IMR-90 (cell line): Measurements from ENCODE around the gene KBTBD8. TPM values are rescaled to one million over a fixed set of nuclear protein-coding genes. Genes with fewer than 3 reads are reported as not detected.

Experiments used
- ATAC-seq: fragments of 200-7000 bp; cut with Tn5 transposase; 2 replicates; pipeline ENCODE4 v1.9.1; 2020; ENCODE audit warnings: low read depth, mild to moderate bottlenecking, moderate library complexity
- BruUV-seq: library from RNA; stranded (reverse); fragments of 400-500 nt; replicated peaks from 2 replicates; lab custom pipeline; 2021; lab: Mats Ljungman, UMichigan
- CTCF ChIA-PET: fragments of 300-600 bp; formaldehyde crosslinking; extraction: SDS; loops from one replicate; lab custom pipeline; 2021; ENCODE audit warnings: antibody characterized with exemption; lab: Yijun Ruan, JAX
- POLR2A ChIA-PET: fragments of 300-600 bp; sonication (Branson Sonifier 250); formaldehyde crosslinking; loops from one replicate; lab custom pipeline; 2022; ENCODE audit warnings: antibody characterized with exemption; ENCODE audit not compliant: unreplicated experiment; lab: Charles Lee
- DNase-seq: peaks from one replicate; pipeline ENCODE4 v3.0.0; 2013
- H2AFZ ChIP-seq: replicated peaks from 2 replicates; pipeline ENCODE3; 2013; ENCODE audit warnings: low read length, mild to moderate bottlenecking; ENCODE audit not compliant: poor library complexity
- H2AK5ac ChIP-seq: 2 replicates; pipeline ENCODE4 v1.6.1; 2013; ENCODE audit warnings: low read depth, low read length, inconsistent platforms
- H2AK9ac ChIP-seq: replicated peaks from 2 replicates; pipeline ENCODE3; 2013; ENCODE audit warnings: mild to moderate bottlenecking, low read depth, low read length, moderate library complexity; ENCODE audit not compliant: poor library complexity
- H2BK120ac ChIP-seq: 2 replicates; pipeline ENCODE4 v1.6.1; 2013; ENCODE audit warnings: low read depth, low read length, inconsistent platforms
- H2BK15ac ChIP-seq: 3 replicates; pipeline ENCODE4 v1.6.1; 2013; ENCODE audit warnings: low read depth, low read length, inconsistent platforms
- H2BK20ac ChIP-seq: 2 replicates; pipeline ENCODE4 v1.6.1; 2013; ENCODE audit warnings: low read depth, mild to moderate bottlenecking, inconsistent platforms, low read length, moderate library complexity
- H2BK5ac ChIP-seq: 2 replicates; pipeline ENCODE4 v1.6.1; 2013; ENCODE audit warnings: mild to moderate bottlenecking, low read depth, low read length, inconsistent platforms; ENCODE audit not compliant: poor library complexity, severe bottlenecking
- H3K14ac ChIP-seq: replicated peaks from 2 replicates; pipeline ENCODE4 v1.6.1; 2013; ENCODE audit warnings: low read depth, low read length, inconsistent platforms
- H3K18ac ChIP-seq: 2 replicates; pipeline ENCODE4 v1.6.1; 2013; ENCODE audit warnings: low read depth, low read length, control low read depth
- H3K23ac ChIP-seq: 2 replicates; pipeline ENCODE4 v1.6.1; 2013; ENCODE audit warnings: low read depth, low read length, inconsistent platforms
- H3K27ac ChIP-seq: 2 replicates; pipeline ENCODE4 v1.5.1; 2013; ENCODE audit warnings: mild to moderate bottlenecking, control low read depth, low read length; ENCODE audit not compliant: insufficient read depth
- H3K27me3 ChIP-seq: 2 replicates; pipeline ENCODE4 v1.6.1; 2013; ENCODE audit warnings: low read length; ENCODE audit not compliant: control insufficient read depth, insufficient read depth
- H3K36me3 ChIP-seq: 2 replicates; pipeline ENCODE4 v1.6.1; 2013; ENCODE audit warnings: low read length, mixed read lengths; ENCODE audit not compliant: control insufficient read depth, insufficient read depth
- H3K4ac ChIP-seq: 2 replicates; pipeline ENCODE4 v1.6.1; 2013; ENCODE audit warnings: low read depth, low read length, inconsistent platforms
- H3K4me1 ChIP-seq: 2 replicates; pipeline ENCODE4 v1.6.1; 2013; ENCODE audit warnings: low read length, mixed read lengths; ENCODE audit not compliant: control insufficient read depth, insufficient read depth
- H3K4me2 ChIP-seq: 2 replicates; pipeline ENCODE4 v1.6.1; 2013; ENCODE audit warnings: low read depth, mild to moderate bottlenecking, control low read depth, low read length, moderate library complexity
- H3K4me3 ChIP-seq: 2 replicates; pipeline ENCODE4 v1.5.1; 2013; ENCODE audit warnings: low read depth, mild to moderate bottlenecking, control low read depth, low read length, moderate library complexity; ENCODE audit not compliant: insufficient read depth
- H3K56ac ChIP-seq: 2 replicates; pipeline ENCODE4 v1.6.1; 2013; ENCODE audit warnings: low read length, inconsistent platforms; ENCODE audit not compliant: insufficient read depth; ENCODE audit errors: extremely low read depth
- H3K79me1 ChIP-seq, 2 experiments: 2 replicates each; pipeline ENCODE4 v1.6.1; 2013; ENCODE audit warnings: low read length in 2 of 2, inconsistent platforms in 1 of 2, low read depth in 1 of 2
- H3K9ac ChIP-seq: 2 replicates; pipeline ENCODE4 v1.6.1; 2013; ENCODE audit warnings: low read depth, low read length, control low read depth
- H3K9me1 ChIP-seq: 2 replicates; pipeline ENCODE4 v1.6.1; 2013; ENCODE audit warnings: low read length, inconsistent platforms; ENCODE audit not compliant: insufficient read depth
- H3K9me3 ChIP-seq: 2 replicates; pipeline ENCODE4 v1.6.1; 2013; ENCODE audit warnings: low read length; ENCODE audit not compliant: control insufficient read depth, insufficient read depth
- H4K20me1 ChIP-seq: 2 replicates; pipeline ENCODE4 v1.6.1; 2013; ENCODE audit warnings: low read length, inconsistent platforms; ENCODE audit not compliant: insufficient read depth
- H4K5ac ChIP-seq: 2 replicates; pipeline ENCODE4 v1.6.1; 2013; ENCODE audit warnings: mild to moderate bottlenecking, low read depth, low read length, control low read depth
- H4K8ac ChIP-seq, 2 experiments: 2 replicates each; pipeline ENCODE4 v1.6.1; 2013; ENCODE audit warnings: low read depth in 2 of 2, low read length in 2 of 2, control low read depth in 1 of 2, inconsistent platforms in 1 of 2
- H4K91ac ChIP-seq: 2 replicates; pipeline ENCODE4 v1.6.1; 2013; ENCODE audit warnings: low read depth, low read length, inconsistent platforms; ENCODE audit not compliant: insufficient read depth
- BHLHE40 ChIP-seq: fragments of 150-350 bp; IDR thresholded peaks from 2 replicates; pipeline ENCODE4 v1.6.1; 2016; ENCODE audit warnings: mild to moderate bottlenecking, low read depth, low read length
- CEBPB ChIP-seq: IDR thresholded peaks from 2 replicates; pipeline ENCODE4 v1.6.1; 2012; ENCODE audit warnings: low read depth, low read length, improper control_type of control experiment
- FOS ChIP-seq: fragments of 150-350 bp; IDR thresholded peaks from 2 replicates; pipeline ENCODE4 v1.6.1; 2016; ENCODE audit warnings: low read depth, low read length
- MAFK ChIP-seq: IDR thresholded peaks from 2 replicates; pipeline ENCODE4 v1.6.1; 2012; ENCODE audit warnings: low read depth, low read length, improper control_type of control experiment
- MAZ ChIP-seq: IDR thresholded peaks from 2 replicates; pipeline ENCODE4 v1.6.1; 2012; ENCODE audit warnings: low read depth, mild to moderate bottlenecking, low read length, improper control_type of control experiment, moderate library complexity, borderline replicate concordance
- MXI1 ChIP-seq: IDR thresholded peaks from 2 replicates; pipeline ENCODE4 v1.6.1; 2012; ENCODE audit warnings: low read depth, mild to moderate bottlenecking, low read length, moderate library complexity, borderline replicate concordance
- NFE2L2 ChIP-seq: fragments of 150-350 bp; IDR thresholded peaks from 2 replicates; pipeline ENCODE4 v1.6.1; 2016; ENCODE audit warnings: low read depth, mild to moderate bottlenecking, low read length
- POLR2A ChIP-seq: IDR thresholded peaks from 2 replicates; pipeline ENCODE4 v1.6.1; 2012; ENCODE audit warnings: mild to moderate bottlenecking, low read depth, low read length
- RAD21 ChIP-seq: IDR thresholded peaks from 2 replicates; pipeline ENCODE4 v1.6.1; 2012; ENCODE audit warnings: low read length, improper control_type of control experiment
- RCOR1 ChIP-seq: IDR thresholded peaks from 2 replicates; pipeline ENCODE4 v1.6.1; 2012; ENCODE audit warnings: mild to moderate bottlenecking, low read length, improper control_type of control experiment; ENCODE audit not compliant: insufficient replicate concordance
- SMC3 ChIP-seq: fragments of 150-350 bp; IDR thresholded peaks from 2 replicates; pipeline ENCODE4 v1.6.1; 2016; ENCODE audit warnings: low read depth, mild to moderate bottlenecking, antibody characterized with exemption, low read length, moderate library complexity
- WGBS, 2 experiments: methylation state at CpG; one replicate each; pipeline versions ENCODE4 v1.1.5 to v1.1.7; 2013; ENCODE audit warnings: missing lambda C conversion rate in 2 of 2; ENCODE audit not compliant: insufficient read length in 1 of 2; ENCODE audit errors: extremely low coverage in 2 of 2; 5-methylcytosine and 5-hydroxymethylcytosine counted together
- dilution Hi-C: fragments of 300-500 bp; cut with HindIII; formaldehyde crosslinking; loops from one replicate; pipeline ENCODE4 v1.14.3; 2018; ENCODE audit warnings: low sequenced_read_pairs; ENCODE audit not compliant: unreplicated experiment
- in situ Hi-C: fragments of 300-500 bp; cut with MboI; formaldehyde crosslinking; loops from 3 replicates; pipeline ENCODE4 v1.14.3; 2019; ENCODE audit warnings: low sequenced_read_pairs, inconsistent platforms, mixed read lengths
- intact Hi-C: fragments of 100-400 bp; cut with micrococcal nuclease; formaldehyde crosslinking; loops from 2 replicates; pipeline ENCODE4 v1.10.0; 2022
- polyA plus RNA-seq, 3 experiments: library from polyadenylated mRNA; depleted of rRNA; stranded (reverse); fragments of >200 nt; gene quantifications; 2 replicates each; pipeline ENCODE4 v1.2.3, GENCODE V29; 2012; ENCODE audit warnings: low replicate concordance in 1 of 3
- total RNA-seq: library from RNA; depleted of rRNA; stranded (reverse); fragments of >200 nt; gene quantifications from 2 replicates; pipeline ENCODE4 v1.2.3, GENCODE V29; 2012
- TF ChIP-seq, protein P1 (sequence below): fragments of 150-350 bp; IDR thresholded peaks from 2 replicates; pipeline ENCODE4 v1.6.1; 2016; ENCODE audit warnings: low read depth, mild to moderate bottlenecking, low read length, moderate library complexity, borderline replicate concordance
- TF ChIP-seq, protein P2 (sequence below): conservative IDR thresholded peaks from 2 replicates; pipeline ENCODE4 v1.5.1; 2012; ENCODE audit warnings: mild to moderate bottlenecking, low read depth, low read length, improper control_type of control experiment

The KBTBD8 gene
- total and polyA plus RNA-seq, 2 of the 4 experiments (the other 2 are of a cell fraction): 1.5 to 8.6 TPM

DNA sequence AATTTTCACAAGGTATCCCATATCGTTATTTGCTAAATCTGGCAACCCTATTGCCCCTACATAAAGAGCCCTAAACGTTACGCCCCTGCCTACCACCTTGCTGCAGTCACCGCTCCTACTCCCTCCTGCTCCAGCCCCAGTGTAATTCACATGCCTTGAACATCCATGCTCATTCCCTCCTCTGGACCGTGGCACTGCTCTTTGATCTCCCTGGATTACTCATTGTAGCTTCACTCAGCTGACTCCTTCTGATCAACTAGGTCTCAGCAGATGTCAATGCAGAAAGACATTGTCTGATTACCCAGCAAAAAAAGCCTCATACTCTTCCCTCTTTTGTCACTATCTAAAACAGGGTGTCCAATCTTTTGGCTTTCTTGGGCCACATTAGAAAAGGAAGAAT is 40.7 kb upstream of the KBTBD8 start:
- Histone ChIP-seq H4K8ac (no peak overlapping the region), H2BK15ac (no peak overlapping the region), H3K9me3 (no peaks in the 10 kb centered on the region), H2AFZ (no peak overlapping the region), H3K27me3 (peaks cover 8% of the 10 kb centered on the region), H2BK120ac (no peak overlapping the region), H3K4ac (no peak overlapping the region), H4K5ac (no peak overlapping the region), H3K4me2 (no peak overlapping the region), H3K4me3 (no peak overlapping the region), H4K20me1 (no peaks in the 10 kb centered on the region), H2BK5ac (no peak overlapping the region), H2AK5ac (no peak overlapping the region), H3K9me1 (no peaks in the 10 kb centered on the region), H3K4me1 (no peaks in the 10 kb centered on the region), H4K91ac (no peak overlapping the region), H2BK20ac (no peak overlapping the region), H3K36me3 (no peaks in the 10 kb centered on the region), H3K79me1 (no peaks in the 10 kb centered on the region), H3K27ac (no peak overlapping the region), H2AK9ac (no peak overlapping the region), H3K18ac (no peak overlapping the region), H3K23ac (no peak overlapping the region), H3K9ac (no peak overlapping the region), H3K14ac (no peak overlapping the region), H3K56ac (no peak overlapping the region)
- WGBS, 2 experiments: 57% methylated on average over 5 of the region's 5 CpGs; no CpG with 5 or more reads in 1 of the 2 experiments
- TF ChIP-seq FOS (no peak), POLR2A (no peak), CEBPB (no peak), MXI1 (no peak), SMC3 (no peak), BHLHE40 (no peak), MAZ (no peak), RAD21 (no peak), NFE2L2 (no peak), MAFK (no peak), RCOR1 (no peak)
- TF ChIP-seq, protein P1, sequence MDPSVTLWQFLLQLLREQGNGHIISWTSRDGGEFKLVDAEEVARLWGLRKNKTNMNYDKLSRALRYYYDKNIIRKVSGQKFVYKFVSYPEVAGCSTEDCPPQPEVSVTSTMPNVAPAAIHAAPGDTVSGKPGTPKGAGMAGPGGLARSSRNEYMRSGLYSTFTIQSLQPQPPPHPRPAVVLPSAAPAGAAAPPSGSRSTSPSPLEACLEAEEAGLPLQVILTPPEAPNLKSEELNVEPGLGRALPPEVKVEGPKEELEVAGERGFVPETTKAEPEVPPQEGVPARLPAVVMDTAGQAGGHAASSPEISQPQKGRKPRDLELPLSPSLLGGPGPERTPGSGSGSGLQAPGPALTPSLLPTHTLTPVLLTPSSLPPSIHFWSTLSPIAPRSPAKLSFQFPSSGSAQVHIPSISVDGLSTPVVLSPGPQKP: no peak
- TF ChIP-seq, protein P2, sequence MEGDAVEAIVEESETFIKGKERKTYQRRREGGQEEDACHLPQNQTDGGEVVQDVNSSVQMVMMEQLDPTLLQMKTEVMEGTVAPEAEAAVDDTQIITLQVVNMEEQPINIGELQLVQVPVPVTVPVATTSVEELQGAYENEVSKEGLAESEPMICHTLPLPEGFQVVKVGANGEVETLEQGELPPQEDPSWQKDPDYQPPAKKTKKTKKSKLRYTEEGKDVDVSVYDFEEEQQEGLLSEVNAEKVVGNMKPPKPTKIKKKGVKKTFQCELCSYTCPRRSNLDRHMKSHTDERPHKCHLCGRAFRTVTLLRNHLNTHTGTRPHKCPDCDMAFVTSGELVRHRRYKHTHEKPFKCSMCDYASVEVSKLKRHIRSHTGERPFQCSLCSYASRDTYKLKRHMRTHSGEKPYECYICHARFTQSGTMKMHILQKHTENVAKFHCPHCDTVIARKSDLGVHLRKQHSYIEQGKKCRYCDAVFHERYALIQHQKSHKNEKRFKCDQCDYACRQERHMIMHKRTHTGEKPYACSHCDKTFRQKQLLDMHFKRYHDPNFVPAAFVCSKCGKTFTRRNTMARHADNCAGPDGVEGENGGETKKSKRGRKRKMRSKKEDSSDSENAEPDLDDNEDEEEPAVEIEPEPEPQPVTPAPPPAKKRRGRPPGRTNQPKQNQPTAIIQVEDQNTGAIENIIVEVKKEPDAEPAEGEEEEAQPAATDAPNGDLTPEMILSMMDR: no peak
- in situ Hi-C loops: loop anchor here (25.0 kb wide), 1 partner anchor 405 kb away; no protein-coding TSS in a partner anchor
- ChIA-PET POLR2A (no interaction called here), CTCF (interaction anchor here (1.3 kb wide), 1 partner anchor 14 kb away, joined by 5 read pairs; no protein-coding TSS in a partner anchor)
- ATAC-seq (no peak), DNase-seq (no peak)
- dilution Hi-C loops: no loop called here
- BruUV-seq: no TSS peak
- intact Hi-C loops: no loop called here
